Measurements from ENCODE around the gene TWF1.
A peak's percentile ranks its signal among the peaks of the same experiment; 100 is the strongest.
"Not testable (repeated sequence)": the region's sequence is repeated elsewhere in the genome, so short reads cannot be mapped to it uniquely, and the experiment has no call there.

The TWF1 gene

GRCh38 chr12:43763769-43764168 lies 42.3 kb downstream of the TWF1 start:
- Mint-ChIP-seq H3K4me1 (ENCODE audit: low read depth) (peaks cover 51% of the 10 kb centered on the region), H3K9me3 (no peaks in the 10 kb centered on the region), H3K27me3 (no peaks in the 10 kb centered on the region), H3K27ac (no peak overlapping the region), H3K4me3 (no peak overlapping the region), H3K36me3 (ENCODE audit: low read depth) (peaks cover 18% of the 10 kb centered on the region)

GRCh38 chr12:43762596-43762995 lies 43.5 kb downstream of the TWF1 start:
- Mint-ChIP-seq H3K36me3 (ENCODE audit: low read depth) (peaks cover 18% of the 10 kb centered on the region), H3K27ac (no peak overlapping the region), H3K9me3 (no peaks in the 10 kb centered on the region), H3K4me1 (ENCODE audit: low read depth) (peaks cover 53% of the 10 kb centered on the region), H3K27me3 (no peaks in the 10 kb centered on the region), H3K4me3 (no peak overlapping the region)

GRCh38 chr12:43761500-43761899 lies 44.6 kb downstream of the TWF1 start:
- peak overlapping the region; percentile 94 for H3K4me3 Mint-ChIP-seq
- no peaks in the 10 kb centered on the region for H3K9me3 Mint-ChIP-seq
- H3K27ac Mint-ChIP-seq, result peak overlapping the region; percentile 23
- H3K4me1 Mint-ChIP-seq (ENCODE audit: low read depth), result peaks cover 60% of the 10 kb centered on the region
- H3K36me3 Mint-ChIP-seq (ENCODE audit: low read depth), result peaks cover 22% of the 10 kb centered on the region
- H3K27me3 Mint-ChIP-seq, result no peaks in the 10 kb centered on the region

- H3K27ac Mint-ChIP-seq, result peak overlapping the region; percentile 94
- H3K4me3 Mint-ChIP-seq, result peak overlapping the region; percentile 94
- no peaks in the 10 kb centered on the region for H3K27me3 Mint-ChIP-seq
- no peaks in the 10 kb centered on the region for H3K9me3 Mint-ChIP-seq
- peaks cover 27% of the 10 kb centered on the region for H3K36me3 Mint-ChIP-seq (ENCODE audit: low read depth)
- H3K4me1 Mint-ChIP-seq (ENCODE audit: low read depth), result peaks cover 69% of the 10 kb centered on the region
These were observed 45.7 kb downstream of the TWF1 start for GRCh38 chr12:43760396-43760795.

GRCh38 chr12:43758728-43759563 lies 47.2 kb downstream of the TWF1 start, which contains the start of the genes IRAK4 and PUS7L:
TSS of gene IRAK4 (plus strand) at chr12:43758951. CDS start at chr12:43768112, 9,161 bp downstream.
TSS of gene PUS7L (minus strand) at chr12:43758790. CDS start at chr12:43755245, 3,545 bp downstream.
- Mint-ChIP-seq H3K9me3 (peaks cover 3% of the 10 kb centered on the region), H3K4me1 (ENCODE audit: low read depth) (peaks cover 75% of the 10 kb centered on the region), H3K27me3 (no peaks in the 10 kb centered on the region), H3K36me3 (ENCODE audit: low read depth) (peaks cover 36% of the 10 kb centered on the region), H3K4me3 (peak within 1 kb of the TSS; percentile 94), H3K27ac (peak within 1 kb of the TSS; percentile 94)

GRCh38 chr12:43758247-43758727 lies 47.8 kb downstream of the TWF1 start:
- Mint-ChIP-seq H3K9me3 (peaks cover 3% of the 10 kb centered on the region), H3K27me3 (no peaks in the 10 kb centered on the region), H3K4me1 (ENCODE audit: low read depth) (peaks cover 76% of the 10 kb centered on the region), H3K27ac (peak overlapping the region; percentile 87), H3K36me3 (ENCODE audit: low read depth) (peaks cover 37% of the 10 kb centered on the region), H3K4me3 (peak overlapping the region; percentile 94)

- peaks cover 48% of the 10 kb centered on the region for H3K4me1 Mint-ChIP-seq (ENCODE audit: low read depth)
- H3K27me3 Mint-ChIP-seq, result no peaks in the 10 kb centered on the region
- H3K27ac Mint-ChIP-seq, result no peak overlapping the region
- H3K36me3 Mint-ChIP-seq (ENCODE audit: low read depth), result peaks cover 59% of the 10 kb centered on the region
- peaks cover 8% of the 10 kb centered on the region for H3K9me3 Mint-ChIP-seq
- H3K4me3 Mint-ChIP-seq, result no peak overlapping the region
These were observed 52.1 kb downstream of the TWF1 start for GRCh38 chr12:43754015-43754414.

- not testable (repeated sequence) for H3K27ac Mint-ChIP-seq, H3K27me3 Mint-ChIP-seq, H3K4me3 Mint-ChIP-seq, H3K9me3 Mint-ChIP-seq
- Mint-ChIP-seq H3K36me3 (ENCODE audit: low read depth) (peaks cover 63% of the 10 kb centered on the region), H3K4me1 (ENCODE audit: low read depth) (peaks cover 32% of the 10 kb centered on the region)
These were observed 54.8 kb downstream of the TWF1 start for GRCh38 chr12:43751360-43751759.

GRCh38 chr12:43750814-43751213 lies 55.3 kb downstream of the TWF1 start:
- Mint-ChIP-seq H3K4me1 (ENCODE audit: low read depth) (peaks cover 27% of the 10 kb centered on the region), H3K27ac (no peak overlapping the region), H3K9me3 (peaks cover 8% of the 10 kb centered on the region), H3K27me3 (no peaks in the 10 kb centered on the region), H3K4me3 (no peak overlapping the region), H3K36me3 (ENCODE audit: low read depth) (peaks cover 64% of the 10 kb centered on the region)

- Mint-ChIP-seq H3K9me3 (peaks cover 4% of the 10 kb centered on the region), H3K27ac (no peak overlapping the region), H3K4me1 (ENCODE audit: low read depth) (peaks cover 15% of the 10 kb centered on the region), H3K4me3 (no peak overlapping the region), H3K27me3 (no peaks in the 10 kb centered on the region), H3K36me3 (ENCODE audit: low read depth) (peaks cover 66% of the 10 kb centered on the region)
These were observed 57.1 kb downstream of the TWF1 start for GRCh38 chr12:43749016-43749415.

- Mint-ChIP-seq H3K4me1 (ENCODE audit: low read depth) (no peaks in the 10 kb centered on the region), H3K4me3 (no peak overlapping the region), H3K9me3 (no peaks in the 10 kb centered on the region), H3K36me3 (ENCODE audit: low read depth) (peaks cover 67% of the 10 kb centered on the region), H3K27me3 (no peaks in the 10 kb centered on the region), H3K27ac (no peak overlapping the region)
These were observed 61.3 kb downstream of the TWF1 start for GRCh38 chr12:43744826-43745225.

All from stimulated activated naive CD8-positive, alpha-beta T cell treated with anti-CD3 and anti-CD28 coated beads, Interleukin-15, Interleukin-2, amounts not matched to agents 100 ng/mL and 50 ng/mL, for 24 hours (primary cell).